Neural progenitor cell (in vitro differentiated cells): ENCODE data around the gene KRTAP4-2. TPM values are rescaled to one million over a fixed set of nuclear protein-coding genes. Genes with fewer than 3 reads are reported as not detected.
"Not testable (repeated sequence)": the region's sequence is repeated elsewhere in the genome, so short reads cannot be mapped to it uniquely, and the experiment has no call there.

Experiments used
- DNase-seq: peaks from one replicate; pipeline ENCODE4 v3.0.0-alpha.2; 2016; ENCODE audit warnings: low spot score
- H2AFZ ChIP-seq: fragments of 200-600 bp; sonication (generic); replicated peaks from 2 replicates; pipeline ENCODE4 v1.6.1; 2016; ENCODE audit warnings: antibody characterized with exemption
- H3F3A ChIP-seq: fragments of 200-600 bp; sonication (generic); 2 replicates; pipeline ENCODE4 v1.6.1; 2016; ENCODE audit warnings: antibody characterized with exemption, low read depth
- H3K27ac ChIP-seq: fragments of 200-600 bp; sonication (generic); 2 replicates; pipeline ENCODE4 v1.5.1; 2016; ENCODE audit warnings: mild to moderate bottlenecking
- H3K27me3 ChIP-seq: fragments of 200-600 bp; sonication (generic); 2 replicates; pipeline ENCODE4 v1.6.1; 2016; ENCODE audit warnings: mild to moderate bottlenecking, moderate library complexity
- H3K36me3 ChIP-seq: fragments of 200-600 bp; sonication (generic); 2 replicates; pipeline ENCODE4 v1.5.1; 2016
- H3K4me1 ChIP-seq: fragments of 200-600 bp; sonication (generic); 2 replicates; pipeline ENCODE4 v1.6.1; 2016; ENCODE audit warnings: mixed run types
- H3K4me2 ChIP-seq: fragments of 200-600 bp; sonication (generic); 2 replicates; pipeline ENCODE4 v1.6.1; 2016
- H3K4me3 ChIP-seq: fragments of 200-600 bp; sonication (generic); 2 replicates; pipeline ENCODE4 v1.5.1; 2016
- H3K79me2 ChIP-seq: fragments of 200-600 bp; sonication (generic); 2 replicates; pipeline ENCODE4 v1.6.1; 2016; ENCODE audit warnings: low read depth
- H3K9ac ChIP-seq: fragments of 200-600 bp; sonication (generic); 2 replicates; pipeline ENCODE4 v1.6.1; 2016
- H3K9me3 ChIP-seq: fragments of 200-600 bp; sonication (generic); 2 replicates; pipeline ENCODE4 v1.5.1; 2016; ENCODE audit warnings: low read depth
- H4K20me1 ChIP-seq: fragments of 200-600 bp; sonication (generic); 2 replicates; pipeline ENCODE4 v1.6.1; 2016; ENCODE audit warnings: low read depth
- H3K27ac Mint-ChIP-seq: 3 replicates; pipeline ENCODE4 v1.8.0; 2021; ENCODE audit warnings: mixed read lengths
- H3K27me3 Mint-ChIP-seq: 2 replicates; pipeline ENCODE4 v1.8.0; 2022; ENCODE audit warnings: low read depth, mild to moderate bottlenecking, inconsistent platforms, moderate library complexity, mixed read lengths; ENCODE audit not compliant: insufficient read depth
- H3K36me3 Mint-ChIP-seq: 3 replicates; pipeline ENCODE4 v1.8.0; 2021; ENCODE audit warnings: mixed read lengths
- H3K4me1 Mint-ChIP-seq: 3 replicates; pipeline ENCODE4 v1.8.0; 2021; ENCODE audit warnings: mixed read lengths
- H3K4me3 Mint-ChIP-seq: 3 replicates; pipeline ENCODE4 v1.8.0; 2021; ENCODE audit warnings: mild to moderate bottlenecking, moderate library complexity, mixed read lengths
- H3K9me3 Mint-ChIP-seq: 3 replicates; pipeline ENCODE4 v1.8.0; 2020; ENCODE audit warnings: mixed read lengths
- CTCF ChIP-seq: fragments of 200-600 bp; sonication (generic); IDR thresholded peaks from 2 replicates; pipeline ENCODE4 v1.5.1; 2017; ENCODE audit warnings: antibody characterized with exemption, mild to moderate bottlenecking
- EZH2 ChIP-seq: fragments of 200-600 bp; sonication (generic); IDR thresholded peaks from 2 replicates; pipeline ENCODE4 v1.6.1; 2017; ENCODE audit warnings: antibody characterized with exemption, mild to moderate bottlenecking, moderate library complexity
- EZH2phosphoT487 ChIP-seq: fragments of 200-600 bp; sonication (generic); IDR thresholded peaks from 2 replicates; pipeline ENCODE4 v1.6.1; 2017; ENCODE audit warnings: antibody characterized with exemption
- total RNA-seq: library from RNA; depleted of rRNA; stranded (reverse); fragments of >200 nt; gene quantifications from 2 replicates; pipeline ENCODE4 v1.2.3, GENCODE V29; 2015; ENCODE audit warnings: low replicate concordance

Gene KRTAP4-2
- not detected in 2 replicates for total RNA-seq

GRCh38 chr17:41177727-41178271, at the start of gene KRTAP4-2:
KRTAP4-2 (minus strand) TSS chr17:41178221; CDS start chr17:41178164, 57 bp downstream.
- no peaks in the 10 kb centered on the region for H3K36me3 ChIP-seq
- H3K4me3 ChIP-seq: no peak within 1 kb of the TSS
- no peaks in the 10 kb centered on the region for H3K27me3 ChIP-seq
- no peaks in the 10 kb centered on the region for H3K27me3 Mint-ChIP-seq
- H3F3A ChIP-seq: no peaks in the 10 kb centered on the region
- DNase-seq: no peak
- no peak within 1 kb of the TSS for H3K27ac ChIP-seq
- H3K4me1 Mint-ChIP-seq: no peaks in the 10 kb centered on the region
- H3K36me3 Mint-ChIP-seq: no peaks in the 10 kb centered on the region
- H4K20me1 ChIP-seq: no peaks in the 10 kb centered on the region
- TF ChIP-seq EZH2phosphoT487 (no peak), CTCF (no peak), EZH2 (no peak)
- H2AFZ ChIP-seq: peak within 1 kb of the TSS; percentile 54
- no peak within 1 kb of the TSS for H3K4me2 ChIP-seq
- H3K9ac ChIP-seq: no peak within 1 kb of the TSS
- no peaks in the 10 kb centered on the region for H3K79me2 ChIP-seq
- H3K9me3 ChIP-seq: no peaks in the 10 kb centered on the region
- H3K4me1 ChIP-seq: no peaks in the 10 kb centered on the region
- H3K9me3 Mint-ChIP-seq: no peaks in the 10 kb centered on the region
- no peak within 1 kb of the TSS for H3K27ac Mint-ChIP-seq
- H3K4me3 Mint-ChIP-seq: no peak within 1 kb of the TSS

GRCh38 chr17:41226598-41227095, 48.6 kb upstream of the KRTAP4-2 start, which contains the start of gene KRTAP9-2:
KRTAP9-2 (plus strand) TSS chr17:41226648; CDS start chr17:41226655, 7 bp downstream.
- H3K4me1 Mint-ChIP-seq, H3K27me3 Mint-ChIP-seq, H3K36me3 ChIP-seq, H3K27me3 ChIP-seq, H3K9me3 ChIP-seq, H3K4me3 Mint-ChIP-seq, H4K20me1 ChIP-seq, H3F3A ChIP-seq, H3K79me2 ChIP-seq, H3K4me1 ChIP-seq, H3K4me3 ChIP-seq, H3K27ac ChIP-seq, DNase-seq, H2AFZ ChIP-seq, H3K9ac ChIP-seq, H3K9me3 Mint-ChIP-seq, H3K36me3 Mint-ChIP-seq, H3K4me2 ChIP-seq, H3K27ac Mint-ChIP-seq: not testable (repeated sequence)

- H3K9me3 ChIP-seq: no peaks in the 10 kb centered on the region
- no peak overlapping the region for H3K27ac ChIP-seq
- Mint-ChIP-seq H3K9me3 (no peaks in the 10 kb centered on the region), H3K27ac (no peak overlapping the region), H3K36me3 (no peaks in the 10 kb centered on the region), H3K4me3 (no peak overlapping the region), H3K27me3 (no peaks in the 10 kb centered on the region), H3K4me1 (peaks cover 6% of the 10 kb centered on the region)
- H3K27me3 ChIP-seq: no peaks in the 10 kb centered on the region
- DNase-seq: no peak
- no peak for TF ChIP-seq CTCF
- no peak for TF ChIP-seq EZH2phosphoT487
- TF ChIP-seq EZH2: no peak
- H3K4me1 ChIP-seq: no peaks in the 10 kb centered on the region
- H3K4me3 ChIP-seq: no peak overlapping the region
- H4K20me1 ChIP-seq: no peaks in the 10 kb centered on the region
- no peaks in the 10 kb centered on the region for H3K36me3 ChIP-seq
- no peak overlapping the region for H3K4me2 ChIP-seq
- no peaks in the 10 kb centered on the region for H3K79me2 ChIP-seq
- no peaks in the 10 kb centered on the region for H3F3A ChIP-seq
- no peak overlapping the region for H3K9ac ChIP-seq
- H2AFZ ChIP-seq: no peak overlapping the region
Measured at GRCh38 chr17:41226051-41226450, 48.0 kb upstream of the KRTAP4-2 start.

- Histone ChIP-seq H3K9me3 (no peaks in the 10 kb centered on the region), H3K9ac (no peak overlapping the region), H3K79me2 (no peaks in the 10 kb centered on the region), H4K20me1 (no peaks in the 10 kb centered on the region), H3K4me1 (no peaks in the 10 kb centered on the region), H3K27ac (no peak overlapping the region), H3F3A (no peaks in the 10 kb centered on the region), H3K4me2 (no peak overlapping the region), H2AFZ (no peak overlapping the region), H3K36me3 (no peaks in the 10 kb centered on the region), H3K27me3 (no peaks in the 10 kb centered on the region), H3K4me3 (no peak overlapping the region)
- no peaks in the 10 kb centered on the region for H3K27me3 Mint-ChIP-seq
- no peaks in the 10 kb centered on the region for H3K36me3 Mint-ChIP-seq
- DNase-seq: no peak
- TF ChIP-seq CTCF: no peak
- no peak for TF ChIP-seq EZH2
- no peak for TF ChIP-seq EZH2phosphoT487
- H3K9me3 Mint-ChIP-seq: peaks cover 2% of the 10 kb centered on the region
- H3K4me3 Mint-ChIP-seq: no peak overlapping the region
- no peak overlapping the region for H3K27ac Mint-ChIP-seq
- peaks cover 6% of the 10 kb centered on the region for H3K4me1 Mint-ChIP-seq
Measured at GRCh38 chr17:41223821-41224220, 45.8 kb upstream of the KRTAP4-2 start.
